Esophagus muscularis mucosa (tissue), 4 donors: ENCODE data around the gene DRC7. TPM values are rescaled to one million over a fixed set of nuclear protein-coding genes. Genes with fewer than 3 reads are reported as not detected.

Experiments
- DNase-seq: peaks from one replicate; pipeline ENCODE4 v3.0.0-alpha.2; 2017; ENCODE audit errors: extremely low spot score
- H3K27ac ChIP-seq, 4 donors: fragments of 200-600 bp; sonication (generic); replicated peaks in 1 of 4; 1 replicate in 3 of 4; 2 replicates in 1 of 4; pipeline ENCODE4 v1.5.1; 2016 to 2019; ENCODE audit warnings: mild to moderate bottlenecking in 1 of 4
- H3K27me3 ChIP-seq, 4 donors: fragments of 200-600 bp; sonication (generic); one replicate each; pipeline versions ENCODE4 v1.5.1 to v1.6.0; 2016 to 2019
- H3K36me3 ChIP-seq, 4 donors: fragments of 200-600 bp; sonication (generic); one replicate each; pipeline ENCODE4 v1.5.1; 2016 to 2019
- H3K4me1 ChIP-seq, 4 donors: fragments of 200-600 bp; sonication (generic); one replicate each; pipeline ENCODE4 v1.5.1; 2016 to 2019
- H3K4me3 ChIP-seq, 4 donors: fragments of 200-600 bp; sonication (generic); 1 replicate in 2 of 4; 2 replicates in 2 of 4; pipeline ENCODE4 v1.5.1; 2016 to 2019; ENCODE audit warnings: mild to moderate bottlenecking in 4 of 4, moderate library complexity in 1 of 4
- H3K9me3 ChIP-seq, 4 donors: fragments of 200-600 bp; sonication (generic); 1 replicate in 3 of 4; 2 replicates in 1 of 4; pipeline ENCODE4 v1.5.1; 2016 to 2019
- CTCF ChIP-seq, 3 experiments: fragments of 200-600 bp in 2 of 3; fragments of 450-650 bp in 1 of 3; sonication (generic) in 2 of 3; IDR thresholded peaks; one replicate each; pipeline ENCODE4 v1.5.1; 2017 to 2019; ENCODE audit warnings: antibody characterized with exemption in 3 of 3, mild to moderate bottlenecking in 2 of 3, moderate library complexity in 1 of 3
- EP300 ChIP-seq: sonication (generic); formaldehyde crosslinking; IDR thresholded peaks from one replicate; pipeline ENCODE4 v1.6.1; 2017; ENCODE audit warnings: antibody characterized with exemption
- POLR2A ChIP-seq: fragments of 450-650 bp; IDR thresholded peaks from one replicate; pipeline ENCODE4 v1.6.1; 2017; ENCODE audit warnings: antibody characterized with exemption, moderate library complexity, mild to moderate bottlenecking, low read depth
- POLR2AphosphoS5 ChIP-seq, 2 donors: sonication (generic); formaldehyde crosslinking; IDR thresholded peaks; one replicate each; pipeline ENCODE4 v1.6.1; 2017; ENCODE audit warnings: antibody characterized with exemption in 2 of 2
- WGBS: methylation state at CpG from one replicate; pipeline ENCODE4 v1.1.5; 2018; 5-methylcytosine and 5-hydroxymethylcytosine counted together
- intact Hi-C: fragments of 100-400 bp; cut with DNase I; formaldehyde crosslinking; loops from one replicate; pipeline ENCODE4 v1.15.1; 2023
- total RNA-seq, 4 donors: library from RNA; depleted of rRNA; stranded (reverse); fragments of >200 nt; gene quantifications; one replicate each; pipeline versions ENCODE4 v1.1.0 to v1.2.1, GENCODE V29; 2016

DRC7 gene
- total RNA-seq, 4 donors from 2014 or later: under 0.01 to 0.17 TPM; not detected in 2

DNA sequence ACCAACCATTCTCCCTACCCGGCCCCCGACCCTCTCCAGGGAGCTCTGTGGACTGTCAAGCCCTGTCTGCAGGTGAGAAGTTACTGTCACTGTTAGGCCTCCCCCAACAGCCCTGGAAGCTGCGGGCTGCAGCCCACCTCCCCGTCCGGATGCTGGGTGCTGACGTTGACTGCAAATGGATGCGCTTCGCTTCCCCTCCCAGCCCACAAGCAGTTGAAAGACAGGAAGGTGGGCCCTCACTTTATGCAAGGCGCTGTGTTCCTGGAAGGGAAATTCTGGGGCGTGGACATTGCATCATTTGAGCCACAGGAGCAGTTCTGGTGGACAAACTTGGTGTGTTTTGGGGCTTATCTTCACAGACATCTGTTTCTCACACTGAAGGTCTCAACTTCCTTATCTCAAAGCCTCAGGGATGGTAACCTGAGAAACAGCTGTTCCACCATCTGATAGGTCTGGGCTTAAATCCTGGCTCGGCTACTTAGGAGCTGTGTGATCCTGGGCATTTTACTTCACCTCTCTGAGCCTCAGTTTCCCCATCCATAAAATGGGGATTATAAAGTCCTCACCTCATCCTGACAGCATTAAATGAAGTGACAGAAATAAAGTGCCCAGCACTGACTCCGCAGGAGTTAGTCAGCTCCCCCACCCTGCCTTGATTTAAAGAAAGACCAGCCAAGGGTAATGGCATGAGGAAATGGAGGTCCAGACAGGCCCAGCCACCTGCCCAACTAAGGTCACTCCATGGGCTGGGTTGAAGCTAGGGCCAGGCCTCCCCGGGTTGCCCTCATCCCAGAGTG is 4.6 kb upstream of the DRC7 start:
- DNase-seq: no peak
- Histone ChIP-seq H3K9me3 (no peaks in the 10 kb centered on the region), H3K4me3 (no peak overlapping the region), H3K36me3 (no peaks in the 10 kb centered on the region), H3K27ac (no peak overlapping the region), H3K4me1 (peaks cover 0 to 7% (median 0%) of the 10 kb centered on the region in 4 donors), H3K27me3 (peaks cover 0 to 34% (median 0%) of the 10 kb centered on the region in 4 donors)
- WGBS: 53% methylated on average over 7 of the region's 13 CpGs
- no peak for TF ChIP-seq EP300
- TF ChIP-seq POLR2A: no peak
- TF ChIP-seq POLR2AphosphoS5 (IDR thresholded peaks at IDR 0.05): no peak
- no peak for TF ChIP-seq CTCF (IDR thresholded peaks at IDR 0.05)
- intact Hi-C loops: no loop called here

- Histone ChIP-seq H3K36me3 (no peaks in the 10 kb centered on the region), H3K27me3 (peaks cover 0 to 34% (median 0%) of the 10 kb centered on the region in 4 donors), H3K4me1 (peaks cover 0 to 7% (median 0%) of the 10 kb centered on the region in 4 donors), H3K4me3 (no peak overlapping the region), H3K27ac (no peak overlapping the region), H3K9me3 (no peaks in the 10 kb centered on the region)
- intact Hi-C loops: no loop called here
- TF ChIP-seq EP300 (no peak), CTCF (IDR thresholded peaks at IDR 0.05) (no peak), POLR2A (no peak), POLR2AphosphoS5 (IDR thresholded peaks at IDR 0.05) (no peak)
- DNase-seq: no peak
- WGBS: 72% methylated on average over 4 of the region's 4 CpGs
Measured at GRCh38 chr16:57690782-57691471, 3.7 kb upstream of the DRC7 start.

- Histone ChIP-seq H3K4me3 (no peak overlapping the region), H3K27me3 (peaks cover 0 to 34% (median 0%) of the 10 kb centered on the region in 4 donors), H3K27ac (no peak overlapping the region), H3K9me3 (no peaks in the 10 kb centered on the region), H3K4me1 (peaks cover 0 to 7% (median 0%) of the 10 kb centered on the region in 4 donors), H3K36me3 (no peaks in the 10 kb centered on the region)
- intact Hi-C loops: no loop called here
- no peak for DNase-seq
- 37% methylated on average over 2 of the region's 2 CpGs for WGBS
- TF ChIP-seq EP300: no peak
- TF ChIP-seq POLR2A: no peak
- TF ChIP-seq POLR2AphosphoS5 (IDR thresholded peaks at IDR 0.05): no peak
- no peak for TF ChIP-seq CTCF (IDR thresholded peaks at IDR 0.05)
Measured at GRCh38 chr16:57692636-57693035, 2.0 kb upstream of the DRC7 start.

DNA sequence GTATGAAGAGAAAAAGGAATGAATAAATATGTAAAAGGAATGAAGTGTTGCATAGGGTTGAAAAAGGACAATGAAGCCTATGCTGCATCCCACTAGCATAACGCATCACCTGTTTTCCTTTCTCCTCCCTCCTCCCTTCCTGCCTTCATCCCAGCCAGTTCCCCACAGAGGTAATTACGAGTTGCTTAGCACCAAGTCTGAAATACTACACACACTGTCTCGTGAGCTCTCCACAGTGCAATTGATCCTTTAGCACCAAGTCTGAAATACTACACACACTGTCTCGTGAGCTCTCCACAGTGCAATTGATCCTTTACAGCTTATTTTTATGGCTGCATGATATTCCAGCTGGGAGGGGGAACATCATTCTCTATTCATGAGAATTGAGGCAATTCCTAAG is 1.1 kb upstream of the DRC7 start:
- Histone ChIP-seq H3K4me1 (peaks cover 0 to 7% (median 0%) of the 10 kb centered on the region in 4 donors), H3K27me3 (peaks cover 0 to 29% (median 0%) of the 10 kb centered on the region in 4 donors), H3K27ac (no peak overlapping the region), H3K36me3 (no peaks in the 10 kb centered on the region), H3K4me3 (no peak overlapping the region), H3K9me3 (no peaks in the 10 kb centered on the region)
- intact Hi-C loops: no loop called here
- TF ChIP-seq CTCF (IDR thresholded peaks at IDR 0.05) (no peak), EP300 (no peak), POLR2A (no peak), POLR2AphosphoS5 (IDR thresholded peaks at IDR 0.05) (no peak)
- WGBS: 72% methylated on average over 4 of the region's 4 CpGs
- no peak for DNase-seq
